Measurements from ENCODE around the gene MCF2L.

MCF2L gene

DNA sequence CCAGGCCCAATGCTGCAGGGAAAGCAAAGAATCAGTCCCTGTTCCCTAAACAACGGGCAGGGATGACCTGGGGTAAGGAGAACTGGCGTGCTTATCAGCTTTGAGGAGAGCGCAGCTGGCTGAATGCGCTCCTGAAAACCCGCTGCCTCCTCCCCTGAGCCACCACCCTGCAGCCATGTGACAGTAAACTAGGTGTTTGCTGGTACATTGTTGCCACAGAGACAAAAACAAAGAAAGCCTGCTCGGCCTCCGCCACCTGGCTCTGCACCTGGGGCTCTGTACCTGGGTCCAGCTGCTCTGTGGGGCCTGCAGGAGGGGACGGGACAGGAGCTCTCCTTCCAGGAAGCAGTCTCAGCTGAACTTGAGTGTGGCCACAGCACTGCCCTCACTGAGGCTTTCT is 21.8 kb downstream of the MCF2L start:
- Histone ChIP-seq H3K27me3 (ENCODE audit: control insufficient read depth in 3 of 3, insufficient read depth in 3 of 3, low read depth in 1 of 3, low read length in 3 of 3) (no peaks in the 10 kb centered on the region), H3K27ac (replicated peaks; ENCODE audit: low read length) (no peak overlapping the region)
- WGBS, 2 donors (ENCODE audit: extremely low coverage in 2 of 2, insufficient read length in 2 of 2, insufficient replicate concordance in 1 of 2): no CpG with 5 or more reads among the region's 8 CpGs

DNA sequence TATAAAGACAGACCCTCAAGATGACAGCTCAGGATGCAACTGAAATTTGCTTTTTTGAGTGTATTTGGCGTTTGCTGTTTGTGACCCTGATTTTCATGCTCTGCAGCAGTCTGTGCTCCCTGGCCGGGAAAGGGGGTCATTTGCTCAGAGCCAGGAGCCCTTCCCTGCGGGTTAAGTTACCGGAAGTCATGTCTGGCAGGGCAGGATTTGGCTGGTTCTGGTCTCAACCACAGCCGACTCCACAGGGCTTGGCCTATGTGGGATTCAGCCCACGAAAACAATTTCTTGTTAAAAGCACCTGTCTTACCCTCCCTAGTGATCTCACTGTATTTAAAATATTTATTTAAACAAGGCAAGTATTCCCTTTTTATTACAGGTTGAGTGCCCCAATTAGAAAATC is 22.6 kb downstream of the MCF2L start:
- Histone ChIP-seq H3K18ac (ENCODE audit: low read length) (no peak overlapping the region), H2AK5ac (ENCODE audit: low read depth, low read length) (no peak overlapping the region), H4K91ac (ENCODE audit: low read depth, low read length, poor library complexity) (no peak overlapping the region), H2BK15ac (ENCODE audit: low read length) (no peak overlapping the region), H3K9ac (ENCODE audit: low read depth, low read length, poor library complexity) (no peak overlapping the region), H2AFZ (ENCODE audit: low read length) (no peak overlapping the region), H3K4me1 (ENCODE audit: control insufficient read depth in 2 of 2, insufficient read depth in 1 of 2, low read depth in 1 of 2, low read length in 2 of 2) (peaks cover 6% of the 10 kb centered on the region in 2 donors), H3K4me2 (ENCODE audit: insufficient read depth, low read length, poor library complexity, severe bottlenecking) (no peak overlapping the region), H3K23ac (ENCODE audit: low read depth, low read length, poor library complexity) (no peak overlapping the region), H2BK120ac (ENCODE audit: low read depth, low read length) (no peak overlapping the region), H3K27me3 (ENCODE audit: control insufficient read depth in 3 of 3, insufficient read depth in 3 of 3, low read depth in 1 of 3, low read length in 3 of 3) (no peaks in the 10 kb centered on the region), H3K79me1 (ENCODE audit: low read depth, low read length) (peaks cover 18% of the 10 kb centered on the region), H3K9me3 (replicated peaks in 1 of 2; ENCODE audit: control insufficient read depth in 2 of 2, insufficient read depth in 1 of 2, low read depth in 1 of 2, low read length in 2 of 2) (peaks cover 6 to 14% of the 10 kb centered on the region in 2 donors), H3K14ac (ENCODE audit: low read length) (no peak overlapping the region), H4K8ac (ENCODE audit: low read depth, low read length) (no peak overlapping the region), H3K36me3 (replicated peaks in 1 of 2; ENCODE audit: control insufficient read depth in 2 of 2, insufficient read depth in 2 of 2, low read length in 2 of 2) (no peaks in the 10 kb centered on the region), H3K4ac (ENCODE audit: low read length) (no peak overlapping the region), H2BK5ac (ENCODE audit: low read length) (no peak overlapping the region), H3K27ac (replicated peaks; ENCODE audit: low read length) (no peak overlapping the region), H2BK12ac (ENCODE audit: low read length) (no peak overlapping the region), H3K4me3 (ENCODE audit: low read length in 2 of 2) (no peak overlapping the region)
- no peak for DNase-seq (ENCODE audit: low spot score)
- no CpG with 5 or more reads among the region's 6 CpGs for WGBS, 2 donors (ENCODE audit: extremely low coverage in 2 of 2, insufficient read length in 2 of 2, insufficient replicate concordance in 1 of 2)

More for the DNA sequence above, 21.8 kb downstream of the MCF2L start:
- Histone ChIP-seq H3K9me3 (replicated peaks in 1 of 2; ENCODE audit: control insufficient read depth in 2 of 2, insufficient read depth in 1 of 2, low read depth in 1 of 2, low read length in 2 of 2) (peaks cover 6 to 14% of the 10 kb centered on the region in 2 donors), H3K4me3 (ENCODE audit: low read length in 2 of 2) (no peak overlapping the region), H2BK5ac (ENCODE audit: low read length) (no peak overlapping the region), H4K8ac (ENCODE audit: low read depth, low read length) (no peak overlapping the region), H3K18ac (ENCODE audit: low read length) (peak overlapping the region; percentile 88), H2AFZ (ENCODE audit: low read length) (no peak overlapping the region), H3K36me3 (replicated peaks in 1 of 2; ENCODE audit: control insufficient read depth in 2 of 2, insufficient read depth in 2 of 2, low read length in 2 of 2) (no peaks in the 10 kb centered on the region), H3K4me2 (ENCODE audit: insufficient read depth, low read length, poor library complexity, severe bottlenecking) (no peak overlapping the region), H2AK5ac (ENCODE audit: low read depth, low read length) (peak overlapping the region; percentile 6), H2BK15ac (ENCODE audit: low read length) (no peak overlapping the region), H3K23ac (ENCODE audit: low read depth, low read length, poor library complexity) (no peak overlapping the region), H3K4me1 (ENCODE audit: control insufficient read depth in 2 of 2, insufficient read depth in 1 of 2, low read depth in 1 of 2, low read length in 2 of 2) (peaks cover under 1 to 6% of the 10 kb centered on the region in 2 donors), H2BK120ac (ENCODE audit: low read depth, low read length) (no peak overlapping the region), H4K91ac (ENCODE audit: low read depth, low read length, poor library complexity) (no peak overlapping the region), H3K9ac (ENCODE audit: low read depth, low read length, poor library complexity) (peak overlapping the region; percentile 45), H3K79me1 (ENCODE audit: low read depth, low read length) (peaks cover 18% of the 10 kb centered on the region), H3K4ac (ENCODE audit: low read length) (no peak overlapping the region), H2BK12ac (ENCODE audit: low read length) (no peak overlapping the region), H3K14ac (ENCODE audit: low read length) (no peak overlapping the region)
- DNase-seq (ENCODE audit: low spot score): no peak

DNA sequence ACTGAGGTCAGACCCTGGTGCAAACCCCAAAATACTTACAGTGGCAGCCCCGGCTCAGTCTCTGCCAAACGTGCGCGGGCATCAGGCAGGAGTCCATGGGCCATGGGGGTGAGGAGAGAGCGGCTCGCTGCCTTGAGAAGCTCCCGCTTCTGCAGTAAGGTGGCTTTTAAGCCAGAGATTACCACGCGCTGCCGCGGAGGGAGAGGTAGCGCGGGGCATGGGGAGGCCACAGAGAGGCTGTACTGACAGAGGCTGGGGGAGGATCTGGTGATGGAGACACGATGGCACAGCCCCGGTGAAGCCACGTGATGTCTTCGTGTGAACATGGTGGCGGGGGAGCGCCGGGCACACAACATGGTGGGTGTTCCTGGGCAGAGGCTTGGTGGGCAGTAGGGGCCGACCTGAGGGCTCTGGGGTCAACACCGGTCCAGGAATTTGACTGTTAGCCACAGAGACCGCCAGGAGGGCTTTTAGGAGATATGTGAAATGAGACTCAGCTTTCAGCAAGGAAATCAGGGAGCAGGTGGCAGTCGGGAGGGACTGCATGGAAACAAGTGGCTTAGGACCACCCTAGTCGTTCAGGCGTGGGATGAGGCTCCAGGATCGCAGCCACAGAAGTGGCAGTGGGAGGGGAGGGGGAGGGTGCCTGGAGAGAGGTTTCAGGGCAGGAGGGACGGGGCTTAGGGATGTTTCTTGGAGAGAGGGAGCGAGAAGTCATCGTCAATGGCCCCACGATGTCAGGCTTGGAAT is 24.1 kb downstream of the MCF2L start:
- Histone ChIP-seq H2BK12ac (ENCODE audit: low read length) (no peak overlapping the region), H3K4me2 (ENCODE audit: insufficient read depth, low read length, poor library complexity, severe bottlenecking) (no peak overlapping the region), H3K4ac (ENCODE audit: low read length) (no peak overlapping the region), H3K9me3 (replicated peaks in 1 of 2; ENCODE audit: control insufficient read depth in 2 of 2, insufficient read depth in 1 of 2, low read depth in 1 of 2, low read length in 2 of 2) (peaks cover 6 to 12% of the 10 kb centered on the region in 2 donors), H3K18ac (ENCODE audit: low read length) (peak overlapping the region; percentile 53), H3K79me1 (ENCODE audit: low read depth, low read length) (peaks cover 22% of the 10 kb centered on the region), H3K27ac (replicated peaks; ENCODE audit: low read length) (no peak overlapping the region), H3K9ac (ENCODE audit: low read depth, low read length, poor library complexity) (no peak overlapping the region), H2AK5ac (ENCODE audit: low read depth, low read length) (peak overlapping the region; percentile 41), H2BK120ac (ENCODE audit: low read depth, low read length) (no peak overlapping the region), H2BK15ac (ENCODE audit: low read length) (no peak overlapping the region), H4K91ac (ENCODE audit: low read depth, low read length, poor library complexity) (no peak overlapping the region), H3K23ac (ENCODE audit: low read depth, low read length, poor library complexity) (peak overlapping the region; percentile 44), H3K14ac (ENCODE audit: low read length) (peak overlapping the region; percentile 63), H3K4me1 (ENCODE audit: control insufficient read depth in 2 of 2, insufficient read depth in 1 of 2, low read depth in 1 of 2, low read length in 2 of 2) (peaks cover 6% of the 10 kb centered on the region in 2 donors), H2AFZ (ENCODE audit: low read length) (no peak overlapping the region), H3K36me3 (replicated peaks in 1 of 2; ENCODE audit: control insufficient read depth in 2 of 2, insufficient read depth in 2 of 2, low read length in 2 of 2) (no peaks in the 10 kb centered on the region), H4K8ac (ENCODE audit: low read depth, low read length) (no peak overlapping the region), H2BK5ac (ENCODE audit: low read length) (no peak overlapping the region), H3K4me3 (ENCODE audit: low read length in 2 of 2) (no peak overlapping the region), H3K27me3 (ENCODE audit: control insufficient read depth in 3 of 3, insufficient read depth in 3 of 3, low read depth in 1 of 3, low read length in 3 of 3) (no peaks in the 10 kb centered on the region)
- DNase-seq (ENCODE audit: low spot score): no peak
- WGBS, 2 donors (ENCODE audit: extremely low coverage in 2 of 2, insufficient read length in 2 of 2, insufficient replicate concordance in 1 of 2): no CpG with 5 or more reads among the region's 31 CpGs

DNA sequence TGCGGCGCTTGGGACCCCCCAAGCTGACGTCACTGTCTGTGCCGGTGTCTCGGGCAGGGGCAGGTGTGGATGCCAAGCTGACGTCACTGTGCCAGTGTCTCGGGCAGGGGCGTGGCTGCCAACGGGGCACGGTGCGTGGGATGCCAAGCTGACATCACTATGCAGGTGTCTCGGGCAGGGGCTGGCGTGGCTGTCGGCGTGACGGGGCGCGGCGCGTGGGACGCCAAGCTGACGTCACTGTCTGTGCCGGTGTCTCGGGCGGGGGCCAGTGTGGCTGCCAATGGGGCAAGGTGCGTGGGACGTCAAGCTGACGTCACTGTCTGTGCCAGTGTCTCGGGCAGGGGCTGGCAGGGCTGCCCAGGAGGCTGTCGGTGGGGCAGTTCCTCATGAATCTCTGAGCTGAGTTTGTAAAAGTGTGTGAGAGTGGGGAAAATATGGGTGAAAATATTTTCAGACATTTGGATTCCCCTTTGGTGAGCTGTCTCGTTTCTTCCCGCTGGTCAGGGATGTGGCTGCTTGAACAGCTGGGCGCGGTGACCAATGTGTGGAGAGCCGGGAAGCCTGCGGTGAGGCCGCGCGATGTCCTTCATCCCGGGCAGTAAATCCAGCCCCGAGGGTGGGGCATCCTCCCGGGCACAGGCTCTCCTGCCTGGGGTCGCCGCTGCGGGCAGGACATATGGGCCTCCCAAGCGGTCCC is 25.2 kb downstream of the MCF2L start:
- H4K91ac ChIP-seq (ENCODE audit: low read depth, low read length, poor library complexity): no peak overlapping the region
- no peak overlapping the region for H3K27ac ChIP-seq (replicated peaks; ENCODE audit: low read length)
- peak overlapping the region; percentile 30 for H2BK12ac ChIP-seq (ENCODE audit: low read length)
- H3K9ac ChIP-seq (ENCODE audit: low read depth, low read length, poor library complexity): peak overlapping the region; percentile 79
- peaks cover 8 to 12% of the 10 kb centered on the region in 2 donors for H3K4me1 ChIP-seq (ENCODE audit: control insufficient read depth in 2 of 2, insufficient read depth in 1 of 2, low read depth in 1 of 2, low read length in 2 of 2)
- no CpG with 5 or more reads among the region's 46 CpGs for WGBS, 2 donors (ENCODE audit: extremely low coverage in 2 of 2, insufficient read length in 2 of 2, insufficient replicate concordance in 1 of 2)
- no peak overlapping the region for H2AK5ac ChIP-seq (ENCODE audit: low read depth, low read length)
- no peaks in the 10 kb centered on the region for H3K27me3 ChIP-seq (ENCODE audit: control insufficient read depth in 3 of 3, insufficient read depth in 3 of 3, low read depth in 1 of 3, low read length in 3 of 3)
- H2BK15ac ChIP-seq (ENCODE audit: low read length): no peak overlapping the region
- H3K4me2 ChIP-seq (ENCODE audit: insufficient read depth, low read length, poor library complexity, severe bottlenecking): no peak overlapping the region
- no peak overlapping the region for H2BK5ac ChIP-seq (ENCODE audit: low read length)
- DNase-seq (ENCODE audit: low spot score): no peak
- peaks cover 6 to 12% of the 10 kb centered on the region in 2 donors for H3K9me3 ChIP-seq (replicated peaks in 1 of 2; ENCODE audit: control insufficient read depth in 2 of 2, insufficient read depth in 1 of 2, low read depth in 1 of 2, low read length in 2 of 2)
- peak overlapping the region; percentile 6 for H4K8ac ChIP-seq (ENCODE audit: low read depth, low read length)
- H3K36me3 ChIP-seq (replicated peaks in 1 of 2; ENCODE audit: control insufficient read depth in 2 of 2, insufficient read depth in 2 of 2, low read length in 2 of 2): no peaks in the 10 kb centered on the region
- H2AFZ ChIP-seq (ENCODE audit: low read length): no peak overlapping the region
- H3K18ac ChIP-seq (ENCODE audit: low read length): peak overlapping the region; percentile 84
- no peak overlapping the region for H3K4me3 ChIP-seq (ENCODE audit: low read length in 2 of 2)
- no peak overlapping the region for H2BK120ac ChIP-seq (ENCODE audit: low read depth, low read length)
- H3K14ac ChIP-seq (ENCODE audit: low read length): peak overlapping the region; percentile 91
- peaks cover 23% of the 10 kb centered on the region for H3K79me1 ChIP-seq (ENCODE audit: low read depth, low read length)
- no peak overlapping the region for H3K4ac ChIP-seq (ENCODE audit: low read length)
- H3K23ac ChIP-seq (ENCODE audit: low read depth, low read length, poor library complexity): peak overlapping the region; percentile 77

Data from neuronal stem cell (in vitro differentiated cells).